ENCODE data around the gene KLHDC1. TPM values are rescaled to one million over a fixed set of nuclear protein-coding genes. Genes with fewer than 3 reads are reported as not detected.
"Not testable (repeated sequence)": the region's sequence is repeated elsewhere in the genome, so short reads cannot be mapped to it uniquely, and the experiment has no call there.

KLHDC1 gene
- total RNA-seq, 1 experiment from 2014 or later, result 1.7 TPM

GRCh38 chr14:49702725-49703124, 9.8 kb downstream of the KLHDC1 start:
- Histone ChIP-seq H3K36me3 (ENCODE audit: insufficient read depth, low read length) (no peaks in the 10 kb centered on the region), H3K4me1 (ENCODE audit: low read length) (no peaks in the 10 kb centered on the region), H2AFZ (ENCODE audit: low read length) (no peak overlapping the region), H3K9me3 (ENCODE audit: low read length) (no peaks in the 10 kb centered on the region), H3K4me2 (ENCODE audit: low read depth, low read length, poor library complexity, severe bottlenecking) (no peak overlapping the region), H4K20me1 (ENCODE audit: insufficient read depth, low read depth, low read length) (no peaks in the 10 kb centered on the region), H3K9ac (ENCODE audit: low read length) (no peak overlapping the region), H3K4me3 (ENCODE audit: low read length) (no peak overlapping the region), H3K27me3 (ENCODE audit: low read length) (no peaks in the 10 kb centered on the region), H3K79me2 (ENCODE audit: low read length) (no peaks in the 10 kb centered on the region), H3K27ac (ENCODE audit: low read length) (no peak overlapping the region), H3K9me2 (replicated peaks; ENCODE audit: insufficient read depth, low read length) (no peaks in the 10 kb centered on the region)
- no peak for DNase-seq

- Histone ChIP-seq H3K4me1 (ENCODE audit: low read length) (no peaks in the 10 kb centered on the region), H3K4me3 (ENCODE audit: low read length) (no peak overlapping the region), H3K36me3 (ENCODE audit: insufficient read depth, low read length) (no peaks in the 10 kb centered on the region), H4K20me1 (ENCODE audit: insufficient read depth, low read depth, low read length) (no peaks in the 10 kb centered on the region), H3K9me3 (ENCODE audit: low read length) (no peaks in the 10 kb centered on the region), H3K9me2 (replicated peaks; ENCODE audit: insufficient read depth, low read length) (no peaks in the 10 kb centered on the region), H3K79me2 (ENCODE audit: low read length) (no peaks in the 10 kb centered on the region), H3K27me3 (ENCODE audit: low read length) (no peaks in the 10 kb centered on the region), H3K9ac (ENCODE audit: low read length) (no peak overlapping the region), H3K4me2 (ENCODE audit: low read depth, low read length, poor library complexity, severe bottlenecking) (no peak overlapping the region), H2AFZ (ENCODE audit: low read length) (no peak overlapping the region), H3K27ac (ENCODE audit: low read length) (no peak overlapping the region)
- no peak for DNase-seq
Observed at GRCh38 chr14:49703965-49704364, 11.0 kb downstream of the KLHDC1 start.

GRCh38 chr14:49704471-49704870, 11.6 kb downstream of the KLHDC1 start:
- DNase-seq; H3K9me3 ChIP-seq (ENCODE audit: low read length); H3K9ac ChIP-seq (ENCODE audit: low read length): not testable (repeated sequence)

GRCh38 chr14:49710993-49711392, 18.1 kb downstream of the KLHDC1 start:
- H2AFZ ChIP-seq (ENCODE audit: low read length); H3K9me2 ChIP-seq (replicated peaks; ENCODE audit: insufficient read depth, low read length); H3K4me2 ChIP-seq (ENCODE audit: low read depth, low read length, poor library complexity, severe bottlenecking); H3K27me3 ChIP-seq (ENCODE audit: low read length); H3K27ac ChIP-seq (ENCODE audit: low read length); H3K9me3 ChIP-seq (ENCODE audit: low read length); H4K20me1 ChIP-seq (ENCODE audit: insufficient read depth, low read depth, low read length); H3K4me3 ChIP-seq (ENCODE audit: low read length); H3K4me1 ChIP-seq (ENCODE audit: low read length); H3K9ac ChIP-seq (ENCODE audit: low read length); H3K36me3 ChIP-seq (ENCODE audit: insufficient read depth, low read length); H3K79me2 ChIP-seq (ENCODE audit: low read length); DNase-seq: not testable (repeated sequence)

More at GRCh38 chr14:49704471-49704870, 11.6 kb downstream of the KLHDC1 start:
- not testable (repeated sequence) for H3K27ac ChIP-seq (ENCODE audit: low read length); H4K20me1 ChIP-seq (ENCODE audit: insufficient read depth, low read depth, low read length); H3K4me1 ChIP-seq (ENCODE audit: low read length); H3K4me2 ChIP-seq (ENCODE audit: low read depth, low read length, poor library complexity, severe bottlenecking); H3K79me2 ChIP-seq (ENCODE audit: low read length); H2AFZ ChIP-seq (ENCODE audit: low read length); H3K9me2 ChIP-seq (replicated peaks; ENCODE audit: insufficient read depth, low read length); H3K4me3 ChIP-seq (ENCODE audit: low read length); H3K36me3 ChIP-seq (ENCODE audit: insufficient read depth, low read length); H3K27me3 ChIP-seq (ENCODE audit: low read length)

GRCh38 chr14:49720744-49721143, 27.8 kb downstream of the KLHDC1 start:
- no peaks in the 10 kb centered on the region for H3K27me3 ChIP-seq (ENCODE audit: low read length)
- no peaks in the 10 kb centered on the region for H4K20me1 ChIP-seq (ENCODE audit: insufficient read depth, low read depth, low read length)
- no peaks in the 10 kb centered on the region for H3K9me2 ChIP-seq (replicated peaks; ENCODE audit: insufficient read depth, low read length)
- H3K4me2 ChIP-seq (ENCODE audit: low read depth, low read length, poor library complexity, severe bottlenecking), result no peak overlapping the region
- no peaks in the 10 kb centered on the region for H3K36me3 ChIP-seq (ENCODE audit: insufficient read depth, low read length)
- no peaks in the 10 kb centered on the region; the same call in 1 of the 2 replicates for H3K9me3 ChIP-seq (ENCODE audit: low read length)
- H3K79me2 ChIP-seq (ENCODE audit: low read length), result no peaks in the 10 kb centered on the region
- no peak overlapping the region for H3K27ac ChIP-seq (ENCODE audit: low read length)
- no peak overlapping the region for H3K4me3 ChIP-seq (ENCODE audit: low read length)
- no peaks in the 10 kb centered on the region for H3K4me1 ChIP-seq (ENCODE audit: low read length)
- no peak overlapping the region for H2AFZ ChIP-seq (ENCODE audit: low read length)
- DNase-seq, result no peak
- H3K9ac ChIP-seq (ENCODE audit: low read length), result no peak overlapping the region

- H3K9ac ChIP-seq (ENCODE audit: low read length); H3K4me3 ChIP-seq (ENCODE audit: low read length); H3K27ac ChIP-seq (ENCODE audit: low read length): not testable (repeated sequence)
Observed at GRCh38 chr14:49721733-49722435, 29.0 kb downstream of the KLHDC1 start.

GRCh38 chr14:49727171-49727570, 34.3 kb downstream of the KLHDC1 start:
- Histone ChIP-seq H3K9me3 (ENCODE audit: low read length) (no peaks in the 10 kb centered on the region), H3K36me3 (ENCODE audit: insufficient read depth, low read length) (no peaks in the 10 kb centered on the region), H3K4me1 (ENCODE audit: low read length) (no peaks in the 10 kb centered on the region), H3K9me2 (replicated peaks; ENCODE audit: insufficient read depth, low read length) (no peaks in the 10 kb centered on the region), H4K20me1 (ENCODE audit: insufficient read depth, low read depth, low read length) (no peaks in the 10 kb centered on the region), H3K4me2 (ENCODE audit: low read depth, low read length, poor library complexity, severe bottlenecking) (no peak overlapping the region), H3K79me2 (ENCODE audit: low read length) (no peaks in the 10 kb centered on the region), H3K27me3 (ENCODE audit: low read length) (no peaks in the 10 kb centered on the region), H3K9ac (ENCODE audit: low read length) (no peak overlapping the region), H2AFZ (ENCODE audit: low read length) (no peak overlapping the region), H3K4me3 (ENCODE audit: low read length) (no peak overlapping the region), H3K27ac (ENCODE audit: low read length) (no peak overlapping the region)
- no peak for DNase-seq

More at GRCh38 chr14:49721733-49722435, 29.0 kb downstream of the KLHDC1 start:
- DNase-seq; H3K9me3 ChIP-seq (ENCODE audit: low read length); H3K36me3 ChIP-seq (ENCODE audit: insufficient read depth, low read length); H3K4me2 ChIP-seq (ENCODE audit: low read depth, low read length, poor library complexity, severe bottlenecking); H3K9me2 ChIP-seq (replicated peaks; ENCODE audit: insufficient read depth, low read length); H2AFZ ChIP-seq (ENCODE audit: low read length); H4K20me1 ChIP-seq (ENCODE audit: insufficient read depth, low read depth, low read length); H3K27me3 ChIP-seq (ENCODE audit: low read length); H3K4me1 ChIP-seq (ENCODE audit: low read length); H3K79me2 ChIP-seq (ENCODE audit: low read length): not testable (repeated sequence)

GRCh38 chr14:49732896-49733295, 40.0 kb downstream of the KLHDC1 start:
- H3K79me2 ChIP-seq (ENCODE audit: low read length), result no peaks in the 10 kb centered on the region
- H3K9me2 ChIP-seq (replicated peaks; ENCODE audit: insufficient read depth, low read length), result no peaks in the 10 kb centered on the region
- DNase-seq, result no peak
- H3K9ac ChIP-seq (ENCODE audit: low read length), result no peak overlapping the region
- H3K27ac ChIP-seq (ENCODE audit: low read length), result no peak overlapping the region
- no peaks in the 10 kb centered on the region for H4K20me1 ChIP-seq (ENCODE audit: insufficient read depth, low read depth, low read length)
- no peaks in the 10 kb centered on the region for H3K9me3 ChIP-seq (ENCODE audit: low read length)
- no peaks in the 10 kb centered on the region for H3K36me3 ChIP-seq (ENCODE audit: insufficient read depth, low read length)
- no peak overlapping the region for H3K4me2 ChIP-seq (ENCODE audit: low read depth, low read length, poor library complexity, severe bottlenecking)
- H2AFZ ChIP-seq (ENCODE audit: low read length), result no peak overlapping the region
- H3K27me3 ChIP-seq (ENCODE audit: low read length), result no peaks in the 10 kb centered on the region
- H3K4me3 ChIP-seq (ENCODE audit: low read length), result no peak overlapping the region
- H3K4me1 ChIP-seq (ENCODE audit: low read length), result no peaks in the 10 kb centered on the region
